LoVo (cell line): ENCODE data around the gene NPPB.
"Not testable (repeated sequence)": the region's sequence is repeated elsewhere in the genome, so short reads cannot be mapped to it uniquely, and the experiment has no call there.

Source experiments
- DNase-seq: peaks from one replicate; pipeline ENCODE4 v3.0.0-alpha.2; 2016; ENCODE audit warnings: low spot score

The NPPB gene

GRCh38 chr1:11858613-11858967, at the start of gene NPPB:
Gene NPPB (minus strand): TSS chr1:11858945. CDS start chr1:11858833, 112 bp downstream.
- DNase-seq = no peak

DNA sequence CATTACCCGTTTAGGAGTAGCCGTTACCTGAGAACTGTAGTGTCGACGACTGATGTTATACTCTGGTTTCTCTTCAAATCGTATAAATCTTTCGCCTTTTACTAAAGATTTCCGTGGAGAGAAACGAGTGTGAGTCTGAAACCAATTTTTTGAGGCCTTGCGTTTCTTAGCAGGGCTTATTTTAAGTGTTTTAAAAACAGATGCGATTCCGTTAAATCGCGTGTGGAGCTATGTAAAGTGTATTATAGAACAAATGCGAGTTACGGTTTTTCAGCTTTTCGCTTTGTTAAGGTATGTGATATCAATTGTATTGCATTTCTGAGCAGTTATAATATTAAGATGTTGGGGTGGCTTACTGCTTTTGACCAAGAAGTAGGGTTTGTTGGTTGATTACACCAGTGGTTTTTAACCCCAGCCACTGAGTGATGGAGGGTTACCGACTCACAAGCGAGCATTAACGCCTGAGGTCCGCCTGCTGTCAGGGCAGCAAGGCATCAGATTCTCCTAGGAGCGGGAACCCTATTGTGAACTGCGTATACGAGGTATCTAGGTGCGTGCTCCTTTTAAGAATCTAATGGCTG, 49.4 kb upstream of the NPPB start:
- DNase-seq = peak; percentile 89

DNA sequence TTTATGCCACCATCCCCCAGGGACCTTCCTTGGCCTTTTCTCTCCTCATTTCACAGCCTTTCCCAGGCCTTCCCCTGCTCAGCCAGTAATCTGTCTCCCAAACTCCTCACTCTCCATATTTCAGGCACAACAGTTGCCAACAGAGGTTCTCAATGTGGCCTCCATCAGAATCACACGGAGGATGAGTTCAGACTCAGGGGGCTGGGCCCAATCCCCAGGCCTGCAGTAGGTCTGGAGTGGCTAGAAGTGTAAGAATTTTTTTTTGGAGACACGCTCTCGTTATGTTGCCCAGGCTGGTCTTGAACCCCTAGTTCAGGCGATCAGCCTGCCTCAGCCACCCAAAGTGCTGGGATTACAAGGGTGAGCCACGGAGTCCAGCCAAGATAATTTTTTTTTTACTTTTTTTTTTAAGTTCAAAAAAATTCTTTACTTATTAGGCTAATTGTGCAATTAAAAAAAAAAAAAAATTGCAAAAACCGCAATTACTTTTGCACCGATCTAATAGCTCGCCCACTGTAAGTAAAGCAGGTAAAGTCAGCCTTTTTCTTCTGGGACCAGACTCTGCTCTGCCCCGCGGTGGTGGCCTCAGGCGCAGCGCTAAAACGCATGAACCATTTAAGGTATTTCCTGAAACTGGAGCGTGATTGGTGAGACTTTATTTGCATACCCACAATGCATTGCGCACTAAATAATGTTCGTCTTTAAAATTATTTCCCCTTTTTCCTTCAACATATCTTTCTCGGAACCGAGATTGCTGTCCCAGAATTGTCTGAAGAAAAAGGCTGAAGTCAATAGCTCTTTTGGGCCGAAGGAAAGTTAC, 48.7 kb upstream of the NPPB start:
- DNase-seq = peak; percentile 94

GRCh38 chr1:11906870-11907269, 48.1 kb upstream of the NPPB start:
- no peak for DNase-seq

- no peak for DNase-seq
These were observed 46.2 kb upstream of the NPPB start for GRCh38 chr1:11904978-11905377.

DNA sequence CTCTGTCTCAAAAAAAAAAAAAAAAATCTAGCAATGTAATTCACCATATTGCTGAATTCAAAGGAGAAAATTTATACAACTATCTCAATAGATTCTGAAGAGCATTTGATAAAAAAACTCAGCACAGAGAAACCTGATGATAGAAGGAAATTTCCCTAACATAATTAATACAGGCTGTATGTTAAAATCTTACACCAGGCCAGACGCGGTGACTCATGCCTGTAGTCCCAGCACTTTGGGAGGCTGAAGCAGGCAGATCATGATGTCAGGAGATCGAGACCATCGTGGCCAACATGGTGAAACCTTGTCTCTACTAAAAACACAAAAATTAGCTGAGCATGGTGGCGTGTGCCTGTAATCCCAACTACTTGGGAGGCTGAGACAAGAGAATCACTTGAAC, 45.4 kb upstream of the NPPB start:
- DNase-seq = not testable (repeated sequence)

GRCh38 chr1:11903210-11903609, 44.5 kb upstream of the NPPB start:
- no peak for DNase-seq

GRCh38 chr1:11901446-11901845, 42.7 kb upstream of the NPPB start:
- peak; percentile 16 for DNase-seq

GRCh38 chr1:11898831-11899467, 40.2 kb upstream of the NPPB start:
- DNase-seq = no peak

GRCh38 chr1:11898086-11898785, 39.5 kb upstream of the NPPB start:
- no peak for DNase-seq

- DNase-seq = not testable (repeated sequence)
These were observed 35.8 kb upstream of the NPPB start for GRCh38 chr1:11894501-11894900.

DNA sequence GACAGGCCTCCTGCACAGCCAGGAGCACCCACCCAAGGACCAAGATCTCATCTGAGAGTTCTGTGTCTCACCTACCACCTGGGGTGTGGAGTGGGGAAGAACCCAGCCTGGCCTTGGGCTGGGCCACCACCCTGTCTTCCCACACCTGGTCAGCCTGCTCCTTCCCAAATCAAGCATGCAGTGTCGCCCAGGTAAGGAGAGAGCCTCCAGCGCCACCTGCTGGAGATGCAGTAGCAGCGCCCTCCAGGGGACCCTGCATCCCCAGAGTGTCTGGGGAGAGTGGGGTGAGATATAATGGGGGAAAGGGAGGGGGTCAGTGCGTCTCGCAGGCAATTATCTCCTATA, 35.1 kb upstream of the NPPB start:
- DNase-seq = peak; percentile 60

- DNase-seq = no peak
These were observed 32.9 kb upstream of the NPPB start for GRCh38 chr1:11891433-11892186.

DNA sequence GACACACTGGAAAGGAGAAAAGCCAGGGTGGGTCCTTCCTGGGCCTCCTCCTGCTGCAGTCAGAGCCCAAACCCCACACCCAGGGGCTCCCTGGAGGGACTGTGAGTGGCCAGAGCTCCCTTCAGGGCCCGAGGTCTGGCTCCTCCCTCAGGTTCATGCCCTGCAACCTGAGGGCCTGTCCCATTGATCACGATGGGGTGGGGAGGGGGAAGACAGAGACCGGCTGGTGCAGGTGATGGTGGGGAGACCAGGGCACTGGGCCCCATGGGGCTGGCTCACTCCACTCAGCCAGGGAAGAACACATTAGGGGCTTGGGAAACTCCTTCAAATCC, 30.1 kb upstream of the NPPB start:
- DNase-seq = no peak

GRCh38 chr1:11888206-11888876, 29.6 kb upstream of the NPPB start:
- no peak for DNase-seq

DNA sequence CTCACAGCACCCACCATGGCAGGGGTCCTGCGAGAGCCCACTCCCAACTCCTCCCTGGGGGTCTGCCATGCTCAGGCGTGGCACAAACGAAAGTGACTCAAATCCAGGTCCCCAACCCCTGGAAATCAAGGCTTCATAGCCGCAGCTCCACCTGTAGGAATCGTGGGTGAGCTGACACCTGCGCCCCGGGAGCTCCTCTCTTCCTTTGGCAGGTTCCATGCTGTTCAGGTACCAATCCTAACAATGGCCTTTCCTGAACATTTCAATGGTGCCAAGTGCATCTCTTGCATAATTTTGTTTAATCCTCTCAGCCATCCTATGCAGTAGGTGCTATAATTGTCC, 28.9 kb upstream of the NPPB start:
- DNase-seq = no peak

DNA sequence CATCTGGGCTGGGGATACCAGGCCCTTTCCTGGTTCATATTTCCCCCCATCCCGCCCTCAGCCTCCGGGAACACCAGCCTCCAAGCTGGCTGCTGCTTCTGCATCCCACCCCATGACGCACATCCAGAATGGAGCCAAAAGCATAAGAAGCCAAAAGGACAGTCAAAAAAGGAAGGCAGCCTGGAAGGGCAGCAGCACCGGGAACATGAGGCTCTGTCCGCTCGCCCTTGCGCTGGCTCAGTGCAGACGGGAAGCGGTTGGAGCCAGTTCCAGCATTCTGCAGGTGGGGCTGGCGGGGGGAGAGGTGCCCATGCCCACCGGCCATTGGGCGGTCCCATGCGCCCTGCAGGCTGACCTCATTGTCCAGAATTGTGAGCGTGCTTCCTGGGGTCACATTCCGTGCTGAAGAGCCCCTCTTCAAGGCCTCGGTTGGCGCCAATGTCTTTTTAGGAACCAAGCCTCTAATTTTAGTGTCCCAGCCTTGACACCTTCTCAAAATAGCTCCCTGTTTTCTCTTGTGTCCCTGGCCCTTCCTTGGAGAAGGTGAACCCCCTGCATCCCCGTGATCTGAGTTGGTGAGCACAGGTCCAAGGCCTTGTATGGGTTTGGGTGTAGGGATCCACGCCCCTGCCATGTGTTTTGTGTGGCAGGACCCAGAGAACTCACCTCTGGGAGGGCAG, 28.4 kb upstream of the NPPB start:
- no peak for DNase-seq

GRCh38 chr1:11885916-11886315, 27.2 kb upstream of the NPPB start:
- no peak for DNase-seq

GRCh38 chr1:11882814-11883538, 24.2 kb upstream of the NPPB start:
- no peak for DNase-seq

DNA sequence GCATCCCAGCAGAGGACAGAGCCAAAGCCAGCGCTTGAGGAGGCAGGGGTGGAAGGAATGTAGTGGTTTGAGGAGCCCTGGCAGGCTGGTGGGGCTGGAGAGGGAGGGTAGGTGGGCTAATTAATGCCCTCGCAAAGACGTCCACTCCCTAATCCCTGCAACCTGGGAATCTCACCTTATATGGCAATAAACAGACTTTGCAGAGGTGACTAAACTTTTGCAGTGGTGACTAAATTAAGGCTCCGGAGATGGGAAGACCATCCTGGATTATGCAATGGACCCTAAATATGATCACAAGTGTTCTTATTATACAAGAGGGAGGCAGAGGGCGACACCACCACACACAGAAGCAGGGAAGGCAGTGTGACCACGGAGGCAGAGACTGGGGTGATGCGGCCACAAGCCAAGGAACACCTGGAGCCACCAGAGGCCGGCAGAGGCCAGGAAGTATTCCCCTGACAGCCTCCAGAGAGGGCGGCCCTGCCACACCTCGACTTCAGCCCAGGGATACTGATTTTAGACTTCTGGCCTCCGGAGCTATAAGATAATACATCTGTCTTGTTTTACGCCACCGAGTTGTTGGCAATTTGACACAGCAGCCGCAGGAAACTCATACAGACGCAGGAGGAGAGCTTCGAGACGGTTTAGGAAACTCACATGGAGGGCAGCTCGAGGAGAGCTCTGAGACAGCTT, 23.1 kb upstream of the NPPB start:
- no peak for DNase-seq
